Immature natural killer cell (primary cell): ENCODE results near the gene PCSK6. TPM values are rescaled to one million over a fixed set of nuclear protein-coding genes. Genes with fewer than 3 reads are reported as not detected.
A peak's percentile ranks its signal among the peaks of the same experiment; 100 is the strongest.

Experiments
- DNase-seq, 3 donors: peaks; one replicate each; pipeline ENCODE4 v3.0.0; 2022; ENCODE audit warnings: mixed read lengths in 1 of 3
- H3K27ac Mint-ChIP-seq, 6 donors: one replicate each; pipeline ENCODE4 v1.8.0; 2020; ENCODE audit warnings: mixed read lengths in 6 of 6, mild to moderate bottlenecking in 5 of 6, inconsistent platforms in 4 of 6, moderate library complexity in 3 of 6
- H3K27me3 Mint-ChIP-seq, 3 donors: one replicate each; pipeline ENCODE4 v1.8.0; 2020 to 2021; ENCODE audit warnings: low read depth in 3 of 3, mild to moderate bottlenecking in 3 of 3, mixed read lengths in 3 of 3, moderate library complexity in 3 of 3, inconsistent platforms in 1 of 3
- H3K36me3 Mint-ChIP-seq, 3 donors: one replicate each; pipeline ENCODE4 v1.8.0; 2020; ENCODE audit warnings: mixed read lengths in 3 of 3, inconsistent platforms in 2 of 3, mild to moderate bottlenecking in 2 of 3
- H3K4me1 Mint-ChIP-seq, 2 donors: one replicate each; pipeline ENCODE4 v1.8.0; 2020; ENCODE audit warnings: inconsistent platforms in 2 of 2, mild to moderate bottlenecking in 2 of 2, mixed read lengths in 2 of 2, moderate library complexity in 1 of 2
- H3K4me3 Mint-ChIP-seq, 5 donors: one replicate each; pipeline ENCODE4 v1.8.0; 2020; ENCODE audit warnings: mild to moderate bottlenecking in 5 of 5, mixed read lengths in 5 of 5, inconsistent platforms in 3 of 5, moderate library complexity in 3 of 5
- H3K9me3 Mint-ChIP-seq, 6 donors: one replicate each; pipeline ENCODE4 v1.8.0; 2020; ENCODE audit warnings: mild to moderate bottlenecking in 6 of 6, mixed read lengths in 6 of 6, inconsistent platforms in 4 of 6, moderate library complexity in 3 of 6
- polyA plus RNA-seq, 3 donors: library from polyadenylated mRNA; unstranded; fragments of 300-500 nt; fragmentation: Illumina TruSeq; gene quantifications; one replicate each; pipeline ENCODE4 v1.2.3, GENCODE V29; 2021

The PCSK6 gene
- polyA plus RNA-seq, 3 donors from 2014 or later: 1.7 to 3.0 TPM; not detected in 1

DNA sequence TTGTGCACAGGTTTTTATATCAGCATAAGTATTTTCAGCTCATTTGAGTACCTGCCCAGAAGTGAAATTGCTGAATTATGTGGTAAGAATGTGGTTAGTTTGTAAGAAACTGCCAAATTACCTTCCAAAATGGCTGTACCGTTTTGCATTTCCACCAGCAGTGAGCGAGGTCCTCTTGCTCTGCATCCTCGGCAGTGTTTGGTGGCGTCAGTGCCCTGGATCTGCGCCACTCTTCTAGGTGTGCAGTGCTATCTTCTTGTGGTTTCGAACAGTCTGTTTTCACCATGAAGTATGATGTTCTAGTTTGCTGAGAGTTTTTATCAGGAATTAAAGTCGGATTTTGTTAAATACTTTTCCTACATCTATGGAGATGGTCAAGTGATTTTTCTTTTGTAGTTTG lies 24.8 kb upstream of the PCSK6 start:
- no peaks in the 10 kb centered on the region for H3K4me1 Mint-ChIP-seq

DNA sequence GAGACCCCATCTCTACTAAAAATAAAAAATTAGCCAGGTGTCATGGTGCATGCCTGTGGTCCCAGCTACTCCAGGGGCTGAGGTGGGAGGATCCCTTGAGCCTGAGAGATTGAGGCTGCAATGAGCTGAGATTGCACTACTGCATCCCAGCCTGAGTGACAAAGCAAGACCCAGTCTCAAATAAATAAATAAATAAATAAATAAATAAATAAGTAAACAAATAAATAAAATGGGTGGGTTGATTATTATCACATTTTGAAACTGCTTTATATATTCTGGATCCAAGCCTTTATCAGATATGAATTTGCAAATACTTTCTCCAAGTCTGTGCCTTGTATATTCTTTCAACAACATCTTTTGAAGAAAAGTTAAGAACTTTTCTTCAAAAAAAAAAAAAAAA lies 22.2 kb upstream of the PCSK6 start:
- no peak for DNase-seq
- Mint-ChIP-seq H3K27ac (no peak overlapping the region), H3K4me1 (no peaks in the 10 kb centered on the region), H3K36me3 (peaks cover 0 to 3% (median 0%) of the 10 kb centered on the region in 3 donors), H3K27me3 (peaks cover 2 to 20% (median 6%) of the 10 kb centered on the region in 3 donors), H3K9me3 (peaks cover 0 to 14% (median 9%) of the 10 kb centered on the region in 6 donors), H3K4me3 (no peak overlapping the region)

More for the DNA sequence above, 24.8 kb upstream of the PCSK6 start:
- H3K4me3 Mint-ChIP-seq: no peak overlapping the region
- no peak for DNase-seq
- H3K9me3 Mint-ChIP-seq: peaks cover 8 to 37% (median 31%) of the 10 kb centered on the region in 6 donors
- H3K27me3 Mint-ChIP-seq: peaks cover 2 to 24% (median 7%) of the 10 kb centered on the region in 3 donors
- peaks cover 0 to 12% (median 0%) of the 10 kb centered on the region in 3 donors for H3K36me3 Mint-ChIP-seq
- no peak overlapping the region for H3K27ac Mint-ChIP-seq

DNA sequence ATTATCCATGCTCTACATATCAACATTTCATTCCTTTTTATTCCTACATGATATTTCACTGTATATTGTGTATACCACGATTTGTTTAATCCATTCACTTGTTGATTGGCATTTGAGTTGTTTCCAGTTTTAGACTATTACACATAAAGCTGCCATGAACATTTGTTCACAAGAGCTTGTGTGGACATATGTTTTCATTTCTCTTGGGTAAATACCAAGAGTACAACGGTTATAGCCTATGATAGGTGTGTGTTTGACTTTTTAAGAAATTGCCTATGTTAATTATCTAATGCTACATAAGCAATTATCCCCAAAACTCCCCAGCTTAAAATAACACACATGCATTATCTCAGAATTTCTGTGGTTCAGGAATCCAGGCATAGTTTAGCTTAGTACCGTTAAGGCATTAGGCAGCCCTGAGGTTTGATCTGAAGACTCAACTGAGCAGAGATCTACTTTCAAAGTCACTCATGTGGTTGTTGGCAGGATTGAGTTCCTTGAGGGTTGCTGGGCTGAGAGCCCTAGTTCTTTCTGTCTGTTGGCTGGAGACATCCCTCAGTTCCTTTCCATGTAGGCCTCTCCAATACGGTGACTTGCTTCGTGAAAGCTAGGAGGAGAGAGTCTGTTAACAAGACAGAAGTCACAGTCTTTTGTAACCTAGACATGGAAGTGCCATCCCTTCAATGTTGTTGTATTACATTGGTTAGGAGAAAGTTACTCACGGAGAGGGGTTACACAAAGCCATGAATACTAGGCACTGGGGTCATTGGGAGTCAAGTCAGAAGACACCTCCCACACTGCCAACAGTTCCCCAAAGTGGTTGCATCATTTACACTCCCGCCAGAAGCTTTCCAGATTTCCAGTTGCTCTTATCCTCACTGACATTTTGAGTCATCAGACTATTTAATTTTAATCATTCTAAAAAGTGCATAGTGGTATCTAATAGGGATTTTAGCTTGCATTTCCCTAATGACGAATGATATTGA lies 21.0 kb upstream of the PCSK6 start:
- Mint-ChIP-seq H3K4me1 (no peaks in the 10 kb centered on the region), H3K27ac (no peak overlapping the region), H3K4me3 (no peak overlapping the region), H3K27me3 (peaks cover 2 to 16% (median 5%) of the 10 kb centered on the region in 3 donors), H3K9me3 (peaks cover 0 to 2% (median 0%) of the 10 kb centered on the region in 6 donors), H3K36me3 (no peaks in the 10 kb centered on the region)
- no peak for DNase-seq

DNA sequence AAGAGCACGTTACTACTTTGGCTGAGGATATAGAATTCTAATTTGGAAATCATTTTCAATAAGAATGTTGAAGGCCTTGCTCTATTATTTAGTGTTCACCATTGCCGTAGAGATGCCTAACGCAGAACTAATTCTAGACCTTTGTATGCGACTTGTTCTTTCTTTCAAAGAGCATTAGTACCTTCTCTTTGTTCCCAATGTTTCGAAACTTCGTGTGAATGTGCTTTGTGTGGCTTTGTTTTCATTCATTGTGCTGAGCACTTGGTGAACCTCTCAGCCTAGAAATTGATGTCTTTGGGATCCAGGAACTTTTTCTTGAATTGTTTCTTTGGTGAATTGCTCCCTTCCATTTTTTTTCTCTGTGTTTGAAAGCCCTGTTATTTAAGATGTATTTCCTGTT lies 19.8 kb upstream of the PCSK6 start:
- H3K4me3 Mint-ChIP-seq: no peak overlapping the region
- no peaks in the 10 kb centered on the region for H3K36me3 Mint-ChIP-seq
- no peak overlapping the region for H3K27ac Mint-ChIP-seq
- DNase-seq: no peak
- H3K4me1 Mint-ChIP-seq: no peaks in the 10 kb centered on the region
- H3K9me3 Mint-ChIP-seq: no peaks in the 10 kb centered on the region
- H3K27me3 Mint-ChIP-seq: peaks cover under 1 to 14% (median 5%) of the 10 kb centered on the region in 3 donors

DNA sequence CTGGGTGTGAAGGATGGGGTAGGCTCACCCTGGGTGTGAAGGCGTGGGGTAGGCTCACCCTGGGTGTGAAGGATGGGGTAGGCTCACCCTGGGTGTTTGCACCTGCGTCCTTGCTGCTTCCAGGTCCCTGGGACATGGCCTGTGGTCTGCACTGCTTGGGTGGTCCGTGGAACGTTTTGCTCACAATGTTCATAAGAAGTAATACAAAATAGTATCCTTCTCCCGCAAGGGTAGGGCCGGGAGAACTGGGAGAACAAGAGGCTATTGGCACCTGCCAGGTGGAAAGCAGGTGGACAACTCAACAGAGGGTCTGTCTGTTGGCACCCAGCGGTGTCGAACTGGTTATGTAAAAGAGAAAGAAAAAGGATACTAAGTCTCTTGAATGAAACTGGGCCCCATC lies 17.0 kb upstream of the PCSK6 start:
- DNase-seq: no peak
- Mint-ChIP-seq H3K4me1 (peaks cover 2 to 4% of the 10 kb centered on the region in 2 donors), H3K27me3 (peaks cover 0 to 10% (median 3%) of the 10 kb centered on the region in 3 donors), H3K4me3 (no peak overlapping the region), H3K36me3 (no peaks in the 10 kb centered on the region), H3K27ac (no peak overlapping the region), H3K9me3 (no peaks in the 10 kb centered on the region)

DNA sequence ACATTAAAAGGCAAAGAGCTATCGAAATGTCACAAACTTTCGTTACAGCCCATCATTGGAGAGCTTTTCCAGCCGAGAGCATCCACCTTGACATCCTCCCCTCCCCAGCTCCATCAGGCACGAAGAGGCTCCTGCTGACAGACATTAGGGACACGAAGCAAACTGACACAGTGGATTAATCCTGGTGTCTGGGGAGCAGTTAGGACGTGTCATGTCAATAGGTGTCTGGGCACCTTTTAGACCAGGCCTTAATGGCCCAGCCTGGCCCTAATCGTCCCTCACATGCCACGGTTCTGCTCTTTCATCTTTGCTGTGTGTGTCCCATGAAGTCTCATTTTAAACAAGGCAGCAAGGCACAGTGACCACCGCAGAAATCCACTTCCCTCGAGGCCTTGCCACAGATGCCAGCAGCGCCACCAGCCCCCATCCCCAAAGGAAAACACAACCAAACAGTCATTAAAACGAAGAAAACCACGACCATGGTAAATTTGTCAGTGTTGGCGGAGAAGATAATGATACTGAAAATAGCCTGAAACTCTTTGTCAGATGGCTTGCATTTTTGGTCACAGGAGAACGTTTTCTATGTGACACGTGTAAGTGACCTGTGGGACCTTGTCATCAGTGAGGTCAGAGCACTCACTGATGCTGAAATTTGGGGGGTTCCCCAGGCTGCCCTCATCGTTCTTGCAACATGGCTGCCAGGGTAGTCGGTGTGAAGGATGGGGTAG lies 16.3 kb upstream of the PCSK6 start:
- Mint-ChIP-seq H3K9me3 (no peaks in the 10 kb centered on the region), H3K27me3 (peaks cover 0 to 7% (median 3%) of the 10 kb centered on the region in 3 donors), H3K27ac (no peak overlapping the region), H3K4me1 (peaks cover 3 to 11% of the 10 kb centered on the region in 2 donors), H3K36me3 (no peaks in the 10 kb centered on the region), H3K4me3 (no peak overlapping the region)
- DNase-seq: no peak

DNA sequence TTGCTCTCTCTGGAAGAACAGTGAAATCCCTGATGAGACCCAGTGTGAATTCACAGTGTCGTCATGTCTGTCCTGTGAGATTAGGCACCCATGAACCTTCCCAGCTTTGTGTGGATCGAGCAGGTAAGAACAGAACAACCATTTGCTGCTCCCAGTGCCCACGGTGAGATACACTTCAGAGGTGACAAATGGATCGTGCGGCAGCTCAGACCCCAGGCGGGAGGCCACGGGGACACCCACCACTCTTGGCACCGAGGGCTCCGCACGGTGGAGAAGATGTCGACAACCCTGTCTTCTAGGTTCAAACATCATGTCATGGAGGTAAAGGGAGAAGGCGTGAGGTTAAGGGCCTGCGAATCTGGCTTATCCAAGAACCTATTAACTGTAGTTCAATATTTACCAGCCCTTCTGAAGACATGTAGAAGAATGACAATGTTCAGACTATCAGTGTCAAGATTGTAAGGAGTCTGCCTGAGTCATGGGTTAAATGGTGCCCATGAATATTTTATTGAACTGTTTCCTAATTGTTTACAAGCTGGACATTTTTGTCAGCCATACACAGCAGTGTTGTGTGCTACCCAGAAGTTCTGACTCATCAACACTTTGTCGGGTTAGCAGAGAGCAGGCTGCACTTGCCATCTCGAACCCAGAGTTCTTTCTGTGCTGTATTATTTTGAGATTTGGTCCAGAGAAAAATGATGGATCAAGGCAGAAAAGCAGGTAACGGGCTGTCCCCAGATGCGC lies 15.5 kb upstream of the PCSK6 start:
- Mint-ChIP-seq H3K9me3 (no peaks in the 10 kb centered on the region), H3K27ac (no peak overlapping the region), H3K4me1 (peaks cover 5 to 18% of the 10 kb centered on the region in 2 donors), H3K36me3 (no peaks in the 10 kb centered on the region), H3K4me3 (no peak overlapping the region), H3K27me3 (peaks cover 0 to 5% (median 4%) of the 10 kb centered on the region in 3 donors)
- no peak for DNase-seq

DNA sequence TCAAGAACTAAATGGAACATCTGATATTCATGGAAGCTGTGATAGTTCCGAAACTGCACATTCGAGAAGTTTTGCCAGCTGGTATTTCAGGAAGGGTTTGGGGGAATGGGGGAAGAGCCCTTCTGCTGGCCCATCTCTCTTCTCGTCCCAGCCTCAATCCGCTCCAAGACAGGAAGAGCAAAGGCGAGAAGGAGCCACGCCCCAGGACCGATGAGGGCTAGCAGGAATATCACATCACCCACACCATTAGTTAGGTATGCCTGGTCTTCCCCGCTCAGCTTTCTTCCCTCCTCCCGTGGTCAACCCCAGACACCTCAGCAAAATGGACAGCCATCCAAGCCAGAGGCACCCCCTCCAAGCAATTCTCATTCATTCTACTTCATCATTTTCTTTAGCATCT lies 14.9 kb upstream of the PCSK6 start:
- Mint-ChIP-seq H3K9me3 (no peaks in the 10 kb centered on the region), H3K4me1 (peaks cover 5 to 20% of the 10 kb centered on the region in 2 donors), H3K27ac (no peak overlapping the region), H3K4me3 (no peak overlapping the region), H3K27me3 (peaks cover 0 to 4% (median 2%) of the 10 kb centered on the region in 3 donors), H3K36me3 (no peaks in the 10 kb centered on the region)
- DNase-seq: no peak

DNA sequence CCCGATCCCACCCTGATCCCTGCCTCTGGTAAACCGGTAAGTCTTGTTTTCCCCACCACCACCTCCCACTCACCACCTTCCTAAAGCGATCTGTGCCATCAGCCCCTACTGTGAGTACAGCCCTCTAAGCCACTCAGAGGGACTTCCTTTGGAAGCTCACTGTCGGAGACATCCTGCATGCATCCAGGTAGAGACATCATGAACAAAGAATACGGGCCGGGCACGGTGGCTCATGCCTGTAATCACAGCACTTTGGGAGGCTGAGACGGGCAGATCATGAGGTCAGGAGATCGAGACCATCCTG lies 13.7 kb upstream of the PCSK6 start:
- H3K4me3 Mint-ChIP-seq: no peak overlapping the region
- no peak overlapping the region for H3K27ac Mint-ChIP-seq
- no peaks in the 10 kb centered on the region for H3K36me3 Mint-ChIP-seq
- no peaks in the 10 kb centered on the region for H3K9me3 Mint-ChIP-seq
- H3K27me3 Mint-ChIP-seq: peaks cover 1 to 7% (median 2%) of the 10 kb centered on the region in 3 donors
- DNase-seq: no peak
- H3K4me1 Mint-ChIP-seq: peaks cover 5 to 20% of the 10 kb centered on the region in 2 donors

DNA sequence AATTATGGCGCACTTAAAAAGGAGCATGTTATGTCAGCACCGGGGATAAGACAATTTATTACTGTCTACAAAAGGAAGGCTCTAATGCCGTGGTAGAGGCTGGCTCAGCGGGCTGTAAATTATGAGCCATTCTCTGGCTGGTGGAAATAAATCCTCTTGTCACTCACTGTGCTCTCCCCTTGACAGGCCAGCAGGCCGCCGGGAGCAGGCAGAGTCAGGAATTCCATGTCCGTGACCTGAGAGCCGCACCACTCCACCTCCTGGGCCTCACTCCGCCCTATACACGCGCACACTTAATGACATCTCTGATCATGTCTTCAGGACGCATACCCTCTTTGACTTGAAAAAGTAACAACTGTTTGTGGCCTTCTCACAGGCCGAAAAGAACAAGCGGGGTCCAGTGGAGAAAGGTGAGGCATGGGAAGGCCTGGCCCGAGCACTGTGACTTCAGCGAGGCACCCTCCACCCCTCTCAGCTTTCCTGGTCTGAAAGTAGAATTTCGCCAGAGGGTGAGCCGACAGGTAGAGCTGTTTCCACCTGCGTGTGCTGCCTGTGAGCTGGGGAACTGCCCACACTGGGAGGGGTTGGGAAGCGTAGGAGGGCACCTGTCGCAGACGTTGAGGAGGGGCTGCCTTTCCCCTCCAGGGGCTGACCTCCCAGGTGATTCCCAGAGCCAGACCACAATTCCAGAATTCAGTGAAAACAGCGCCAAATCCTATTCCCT lies 13.2 kb upstream of the PCSK6 start:
- Mint-ChIP-seq H3K4me3 (no peak overlapping the region), H3K36me3 (no peaks in the 10 kb centered on the region), H3K9me3 (no peaks in the 10 kb centered on the region), H3K4me1 (peaks cover 5 to 20% of the 10 kb centered on the region in 2 donors), H3K27ac (no peak overlapping the region), H3K27me3 (peaks cover 1 to 7% (median 3%) of the 10 kb centered on the region in 3 donors)
- no peak for DNase-seq

DNA sequence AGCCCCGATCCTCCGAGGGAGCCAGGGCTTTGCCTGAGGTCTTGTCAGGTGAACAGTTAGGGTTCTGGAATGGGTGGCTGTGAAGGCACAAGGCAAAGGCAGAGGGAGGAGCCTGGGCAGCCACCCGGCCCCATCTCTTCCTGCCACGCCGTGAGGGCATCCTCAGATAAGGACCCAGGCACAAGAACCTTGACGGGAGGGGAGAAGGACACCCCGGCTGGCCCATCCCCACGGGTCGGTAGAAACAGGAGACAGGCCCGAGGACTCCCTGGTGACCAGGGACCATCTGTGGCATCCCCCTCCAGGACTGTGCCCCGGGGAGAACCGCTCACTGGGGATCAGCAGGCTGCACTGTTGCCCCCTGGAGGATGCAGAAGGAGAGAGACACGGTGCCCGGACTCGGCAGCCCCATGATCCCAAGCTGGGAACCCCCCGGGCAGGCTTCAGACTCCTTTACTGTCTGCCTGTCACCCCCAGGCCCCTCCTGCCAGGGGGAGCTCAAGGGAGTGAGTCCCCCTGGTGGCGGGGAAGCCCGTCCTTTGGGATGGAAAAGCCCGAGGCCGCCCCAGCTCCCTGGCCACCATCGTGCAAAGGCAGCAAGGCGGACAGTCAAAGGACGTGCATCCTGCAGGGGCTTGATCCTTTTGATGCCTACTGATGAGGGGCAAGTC lies 12.3 kb upstream of the PCSK6 start:
- H3K27me3 Mint-ChIP-seq: peaks cover 1 to 9% (median 4%) of the 10 kb centered on the region in 3 donors
- H3K9me3 Mint-ChIP-seq: no peaks in the 10 kb centered on the region
- H3K4me3 Mint-ChIP-seq: peak overlapping the region; percentile 26 to 72 (median 44)
- no peaks in the 10 kb centered on the region for H3K36me3 Mint-ChIP-seq
- peak overlapping the region in 1 of 6 donors; percentile 34 for H3K27ac Mint-ChIP-seq
- H3K4me1 Mint-ChIP-seq: peaks cover 5 to 25% of the 10 kb centered on the region in 2 donors
- peak; percentile 33 to 44 (median 34) for DNase-seq

DNA sequence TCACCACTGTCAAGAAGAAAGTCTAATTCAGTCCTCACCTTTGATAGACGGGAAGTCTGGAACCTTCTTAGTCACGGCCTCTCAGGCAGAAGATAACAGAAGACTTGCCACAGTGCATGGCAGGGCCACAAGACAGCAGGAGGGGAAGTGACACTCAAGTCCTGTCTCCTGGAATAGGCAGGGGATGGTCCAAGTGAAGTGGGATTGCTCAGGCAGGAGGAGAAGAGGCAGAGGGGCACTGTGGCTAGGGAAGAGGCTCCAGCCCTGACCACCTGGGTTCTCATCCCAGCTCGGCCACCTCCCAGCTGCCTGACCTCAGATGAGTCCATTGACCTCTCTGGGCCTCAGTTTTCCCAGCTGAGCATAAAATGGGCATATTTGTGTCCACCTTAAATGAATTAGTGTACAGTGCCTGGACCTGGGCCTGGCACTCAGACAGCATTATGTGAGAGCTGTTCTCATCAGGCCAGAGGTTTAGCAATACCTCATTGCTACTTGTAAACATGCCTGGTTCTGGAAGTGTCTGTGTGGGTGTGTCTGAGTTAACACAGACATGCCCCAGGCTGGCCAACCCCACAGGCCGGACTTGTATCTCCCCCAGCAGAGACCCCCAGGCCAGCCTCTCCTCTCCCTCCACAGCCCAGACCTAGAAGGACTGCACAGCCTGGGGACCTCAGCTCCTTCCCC lies 11.5 kb upstream of the PCSK6 start:
- Mint-ChIP-seq H3K4me3 (peak overlapping the region in 2 of 5 donors; percentile 23 to 24), H3K27me3 (peaks cover 7 to 14% (median 8%) of the 10 kb centered on the region in 3 donors), H3K4me1 (peaks cover 5 to 34% of the 10 kb centered on the region in 2 donors), H3K27ac (no peak overlapping the region), H3K9me3 (no peaks in the 10 kb centered on the region), H3K36me3 (no peaks in the 10 kb centered on the region)
- DNase-seq: no peak
